A549 (cell line): ENCODE data around the gene DENND2D. TPM values are rescaled to one million over a fixed set of nuclear protein-coding genes. Genes with fewer than 3 reads are reported as not detected.

Experiments
- ATAC-seq, 2 experiments: fragments of 200-7000 bp in 1 of 2; fragments of >200 bp in 1 of 2; cut with Nextera tagmentation in 1 of 2; cut with Tn5 transposase in 1 of 2; 3 replicates each; pipeline versions ENCODE4 v1.8.0 to v1.9.1; 2018 to 2020; ENCODE audit warnings: mild to moderate bottlenecking in 1 of 2, moderate library complexity in 1 of 2
- CTCF ChIA-PET: fragments of 300-600 bp; sonication (Branson Sonifier 250); formaldehyde crosslinking; extraction: SDS; loops from one replicate; lab custom pipeline; 2021; ENCODE audit warnings: antibody characterized with exemption, inconsistent platforms; lab: Yijun Ruan, JAX
- POLR2A ChIA-PET: fragments of 350-600 bp; formaldehyde crosslinking; extraction: SDS; loops from one replicate; lab custom pipeline; 2021; ENCODE audit warnings: antibody characterized with exemption, inconsistent platforms; lab: Yijun Ruan, JAX
- DNase-seq, 2 experiments: peaks; one replicate each; pipeline versions ENCODE4 v3.0.0 to v3.0.0-alpha.2; 2011 to 2016; ENCODE audit warnings: low read depth in 1 of 2, low spot score in 1 of 2
- FAIRE-seq: peaks from 2 replicates; lab custom pipeline; 2011; peaks lifted over from hg19 to GRCh38; lab: Jason Lieb, UNC
- H3K27ac ChIP-seq, 2 experiments: fragments of >200 bp; sonication (Bioruptor Twin); formaldehyde crosslinking; 3 replicates each; pipeline ENCODE4 v1.5.1; 2016 to 2017
- H3K4me1 ChIP-seq: fragments of >200 bp; sonication (Bioruptor Twin); formaldehyde crosslinking; 3 replicates; pipeline ENCODE4 v1.6.1; 2016
- H3K4me2 ChIP-seq: fragments of >200 bp; sonication (Bioruptor Twin); formaldehyde crosslinking; 3 replicates; pipeline ENCODE4 v1.6.1; 2016
- H3K4me3 ChIP-seq: fragments of >200 bp; sonication (Bioruptor Twin); formaldehyde crosslinking; 3 replicates; pipeline ENCODE4 v1.5.1; 2016
- H3K9me3 ChIP-seq: fragments of >200 bp; sonication (Bioruptor Twin); formaldehyde crosslinking; 3 replicates; pipeline ENCODE4 v1.6.1; 2016
- CBX2 ChIP-seq: fragments of 200-600 bp; sonication (generic); IDR thresholded peaks from 2 replicates; pipeline ENCODE4 v1.6.1; 2016; ENCODE audit warnings: low read depth, mild to moderate bottlenecking, borderline replicate concordance
- CHD2 ChIP-seq: fragments of 150-350 bp; IDR thresholded peaks from 2 replicates; pipeline ENCODE4 v1.6.1; 2014; ENCODE audit warnings: low read length; ENCODE audit not compliant: partially characterized antibody
- ELK1 ChIP-seq: fragments of 150-350 bp; IDR thresholded peaks from 2 replicates; pipeline ENCODE4 v1.6.1; 2014; ENCODE audit warnings: low read depth, mild to moderate bottlenecking, low read length
- ESRRA ChIP-seq: fragments of 150-350 bp; IDR thresholded peaks from 2 replicates; pipeline ENCODE4 v1.6.1; 2014; ENCODE audit warnings: mild to moderate bottlenecking, low read length, borderline replicate concordance
- FOSB ChIP-seq: fragments of 250-450 bp; sonication (Bioruptor Pico); IDR thresholded peaks from 2 replicates; pipeline ENCODE4 v1.5.0; 2020; ENCODE audit warnings: mild to moderate bottlenecking, moderate library complexity
- HEYL ChIP-seq: fragments of 250-450 bp; sonication (Bioruptor Pico); IDR thresholded peaks from 2 replicates; pipeline ENCODE4 v1.8.0; 2021; ENCODE audit warnings: mild to moderate bottlenecking, moderate library complexity
- HMGXB4 ChIP-seq: fragments of 250-450 bp; sonication (Bioruptor Pico); IDR thresholded peaks from 2 replicates; pipeline ENCODE4 v1.5.0; 2021; ENCODE audit warnings: mild to moderate bottlenecking, moderate library complexity, borderline replicate concordance
- HOXB13 ChIP-seq: fragments of 250-450 bp; sonication (Bioruptor Pico); IDR thresholded peaks from 2 replicates; pipeline ENCODE4 v1.5.0; 2020; ENCODE audit warnings: low read depth, mild to moderate bottlenecking, moderate library complexity
- MAX ChIP-seq: IDR thresholded peaks from 2 replicates; pipeline ENCODE4 v1.6.1; 2012
- MYC ChIP-seq: IDR thresholded peaks from 2 replicates; pipeline ENCODE4 v1.6.1; 2012; ENCODE audit warnings: mild to moderate bottlenecking, inconsistent platforms, low read length, improper control_type of control experiment, borderline replicate concordance
- NFE2L2 ChIP-seq: fragments of 150-350 bp; conservative IDR thresholded peaks from 2 replicates; pipeline ENCODE4 v1.6.1; 2014; ENCODE audit warnings: low read length
- NPAS2 ChIP-seq: fragments of 250-450 bp; sonication (Bioruptor Pico); IDR thresholded peaks from 2 replicates; pipeline ENCODE4 v1.8.0; 2022; ENCODE audit warnings: mild to moderate bottlenecking, moderate library complexity, borderline replicate concordance
- TP53 ChIP-seq: fragments of 250-450 bp; sonication (Bioruptor Pico); IDR thresholded peaks from 2 replicates; pipeline ENCODE4 v1.5.0; 2021; ENCODE audit warnings: mild to moderate bottlenecking, moderate library complexity
- ZC3H11A ChIP-seq: fragments of 450-650 bp; IDR thresholded peaks from 2 replicates; pipeline ENCODE4 v1.6.1; 2014; ENCODE audit warnings: antibody characterized with exemption, mild to moderate bottlenecking
- ZSCAN20 ChIP-seq: fragments of 250-450 bp; sonication (Bioruptor Pico); IDR thresholded peaks from 2 replicates; pipeline ENCODE4 v1.8.0; 2022; ENCODE audit warnings: mild to moderate bottlenecking, moderate library complexity
- WGBS: methylation state at CpG from one replicate; pipeline ENCODE4 v1.1.6; 2017; ENCODE audit errors: missing lambda C conversion rate; 5-methylcytosine and 5-hydroxymethylcytosine counted together
- polyA plus RNA-seq, 4 experiments: library from polyadenylated mRNA; depleted of rRNA in 3 of 4; stranded (reverse); fragments of >200 nt; fragmentation: RNase III in 1 of 4; extraction: RNeasy Plus Mini Kit Qiagen cat#74134 plus additional on column Dnase treatment in 1 of 4; gene quantifications; 2 replicates in 3 of 4; 3 replicates in 1 of 4; pipeline ENCODE4 v1.2.3, GENCODE V29; 2011 to 2017
- TF ChIP-seq, protein P1 (sequence below): IDR thresholded peaks from 2 replicates; pipeline ENCODE4 v1.6.1; 2012
- TF ChIP-seq, protein P2 (sequence below): fragments of 200-600 bp; sonication (generic); IDR thresholded peaks from 2 replicates; pipeline ENCODE4 v1.6.1; 2016; ENCODE audit warnings: antibody characterized with exemption, mild to moderate bottlenecking, moderate library complexity

The DENND2D gene
- polyA plus RNA-seq, 2 of the 4 experiments (the other 2 are of a cell fraction), result 1.7 to 3.4 TPM

GRCh38 chr1:111201275-111202090 lies 1.0 kb upstream of the DENND2D start:
- ChIA-PET POLR2A (no interaction called here), CTCF (no interaction called here)
- 91% methylated on average over 5 of the region's 5 CpGs for WGBS
- Histone ChIP-seq H3K27ac (no peak overlapping the region), H3K4me1 (no peaks in the 10 kb centered on the region), H3K9me3 (no peaks in the 10 kb centered on the region), H3K4me3 (no peak overlapping the region), H3K4me2 (no peak overlapping the region)
- FAIRE-seq (no peak), DNase-seq (no peak), ATAC-seq (no peak)
- TF ChIP-seq NPAS2, result no peak
- TF ChIP-seq MAX, result no peak
- no peak for TF ChIP-seq TP53
- TF ChIP-seq HEYL, result no peak
- TF ChIP-seq, protein P1, sequence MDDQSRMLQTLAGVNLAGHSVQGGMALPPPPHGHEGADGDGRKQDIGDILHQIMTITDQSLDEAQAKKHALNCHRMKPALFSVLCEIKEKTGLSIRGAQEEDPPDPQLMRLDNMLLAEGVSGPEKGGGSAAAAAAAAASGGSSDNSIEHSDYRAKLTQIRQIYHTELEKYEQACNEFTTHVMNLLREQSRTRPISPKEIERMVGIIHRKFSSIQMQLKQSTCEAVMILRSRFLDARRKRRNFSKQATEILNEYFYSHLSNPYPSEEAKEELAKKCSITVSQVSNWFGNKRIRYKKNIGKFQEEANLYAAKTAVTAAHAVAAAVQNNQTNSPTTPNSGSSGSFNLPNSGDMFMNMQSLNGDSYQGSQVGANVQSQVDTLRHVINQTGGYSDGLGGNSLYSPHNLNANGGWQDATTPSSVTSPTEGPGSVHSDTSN, result no peak
- TF ChIP-seq HMGXB4 (CRISPR knock-in tag), result no peak
- no peak for TF ChIP-seq FOSB (CRISPR knock-in tag)
- TF ChIP-seq CHD2, result no peak
- no peak for TF ChIP-seq CBX2
- TF ChIP-seq ELK1, result no peak
- no peak for TF ChIP-seq ESRRA
- TF ChIP-seq HOXB13 (CRISPR knock-in tag), result no peak
- no peak for TF ChIP-seq ZSCAN20 (CRISPR knock-in tag)
- no peak for TF ChIP-seq ZC3H11A

GRCh38 chr1:111200802-111201161 lies 336 bp upstream of the DENND2D start:
- ATAC-seq, result no peak
- H3K4me1 ChIP-seq, result no peaks in the 10 kb centered on the region
- no peaks in the 10 kb centered on the region for H3K9me3 ChIP-seq
- no peak for TF ChIP-seq MYC
- no peak for TF ChIP-seq NFE2L2
- TF ChIP-seq, protein P2, sequence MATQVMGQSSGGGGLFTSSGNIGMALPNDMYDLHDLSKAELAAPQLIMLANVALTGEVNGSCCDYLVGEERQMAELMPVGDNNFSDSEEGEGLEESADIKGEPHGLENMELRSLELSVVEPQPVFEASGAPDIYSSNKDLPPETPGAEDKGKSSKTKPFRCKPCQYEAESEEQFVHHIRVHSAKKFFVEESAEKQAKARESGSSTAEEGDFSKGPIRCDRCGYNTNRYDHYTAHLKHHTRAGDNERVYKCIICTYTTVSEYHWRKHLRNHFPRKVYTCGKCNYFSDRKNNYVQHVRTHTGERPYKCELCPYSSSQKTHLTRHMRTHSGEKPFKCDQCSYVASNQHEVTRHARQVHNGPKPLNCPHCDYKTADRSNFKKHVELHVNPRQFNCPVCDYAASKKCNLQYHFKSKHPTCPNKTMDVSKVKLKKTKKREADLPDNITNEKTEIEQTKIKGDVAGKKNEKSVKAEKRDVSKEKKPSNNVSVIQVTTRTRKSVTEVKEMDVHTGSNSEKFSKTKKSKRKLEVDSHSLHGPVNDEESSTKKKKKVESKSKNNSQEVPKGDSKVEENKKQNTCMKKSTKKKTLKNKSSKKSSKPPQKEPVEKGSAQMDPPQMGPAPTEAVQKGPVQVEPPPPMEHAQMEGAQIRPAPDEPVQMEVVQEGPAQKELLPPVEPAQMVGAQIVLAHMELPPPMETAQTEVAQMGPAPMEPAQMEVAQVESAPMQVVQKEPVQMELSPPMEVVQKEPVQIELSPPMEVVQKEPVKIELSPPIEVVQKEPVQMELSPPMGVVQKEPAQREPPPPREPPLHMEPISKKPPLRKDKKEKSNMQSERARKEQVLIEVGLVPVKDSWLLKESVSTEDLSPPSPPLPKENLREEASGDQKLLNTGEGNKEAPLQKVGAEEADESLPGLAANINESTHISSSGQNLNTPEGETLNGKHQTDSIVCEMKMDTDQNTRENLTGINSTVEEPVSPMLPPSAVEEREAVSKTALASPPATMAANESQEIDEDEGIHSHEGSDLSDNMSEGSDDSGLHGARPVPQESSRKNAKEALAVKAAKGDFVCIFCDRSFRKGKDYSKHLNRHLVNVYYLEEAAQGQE, result no peak
- no peak for TF ChIP-seq CBX2
- TF ChIP-seq MAX, result no peak
- TF ChIP-seq, all 56 proteins: peak for 0
- H3K4me3 ChIP-seq, result no peak overlapping the region
- DNase-seq (no peak), FAIRE-seq (no peak)
- no peak overlapping the region for H3K27ac ChIP-seq
- POLR2A ChIA-PET, result no interaction called here
- CTCF ChIA-PET, result no interaction called here
- H3K4me2 ChIP-seq, result no peak overlapping the region
- 71% methylated on average over 3 of the region's 3 CpGs for WGBS
